Neutrophil (primary cell): ENCODE results near the gene EVC.

Experiments
- H3K27ac ChIP-seq: fragments of 200-600 bp; sonication (generic); 2 replicates; pipeline ENCODE4 v1.5.1; 2016; ENCODE audit warnings: mild to moderate bottlenecking, moderate library complexity
- H3K27me3 ChIP-seq: fragments of 200-600 bp; sonication (generic); 2 replicates; pipeline ENCODE4 v1.6.0; 2016; ENCODE audit warnings: mild to moderate bottlenecking
- H3K36me3 ChIP-seq: fragments of 200-600 bp; sonication (generic); 2 replicates; pipeline ENCODE4 v1.5.1; 2017
- H3K4me1 ChIP-seq, 2 experiments: fragments of 200-600 bp in 1 of 2; sonication (generic) in 1 of 2; 1 replicate in 1 of 2; 2 replicates in 1 of 2; pipeline versions ENCODE4 v1.5.1 to v1.6.1; 2013 to 2016; ENCODE audit warnings: low read depth in 1 of 2, low read length in 1 of 2, mild to moderate bottlenecking in 1 of 2, moderate library complexity in 1 of 2; ENCODE audit not compliant: control insufficient read depth in 1 of 2, insufficient read depth in 1 of 2
- H3K4me3 ChIP-seq, 2 experiments: fragments of 200-600 bp in 1 of 2; sonication (generic) in 1 of 2; 1 replicate in 1 of 2; 2 replicates in 1 of 2; pipeline ENCODE4 v1.5.1; 2013 to 2016; ENCODE audit warnings: low read depth in 1 of 2, low read length in 1 of 2, mild to moderate bottlenecking in 1 of 2, moderate library complexity in 1 of 2
- H3K9me3 ChIP-seq: fragments of 200-600 bp; sonication (generic); 2 replicates; pipeline ENCODE4 v1.5.1; 2016
- TF ChIP-seq, protein P1 (sequence below): fragments of 200-600 bp; sonication (generic); IDR thresholded peaks from 2 replicates; pipeline ENCODE4 v1.5.1; 2016; ENCODE audit warnings: antibody characterized with exemption

EVC gene

DNA sequence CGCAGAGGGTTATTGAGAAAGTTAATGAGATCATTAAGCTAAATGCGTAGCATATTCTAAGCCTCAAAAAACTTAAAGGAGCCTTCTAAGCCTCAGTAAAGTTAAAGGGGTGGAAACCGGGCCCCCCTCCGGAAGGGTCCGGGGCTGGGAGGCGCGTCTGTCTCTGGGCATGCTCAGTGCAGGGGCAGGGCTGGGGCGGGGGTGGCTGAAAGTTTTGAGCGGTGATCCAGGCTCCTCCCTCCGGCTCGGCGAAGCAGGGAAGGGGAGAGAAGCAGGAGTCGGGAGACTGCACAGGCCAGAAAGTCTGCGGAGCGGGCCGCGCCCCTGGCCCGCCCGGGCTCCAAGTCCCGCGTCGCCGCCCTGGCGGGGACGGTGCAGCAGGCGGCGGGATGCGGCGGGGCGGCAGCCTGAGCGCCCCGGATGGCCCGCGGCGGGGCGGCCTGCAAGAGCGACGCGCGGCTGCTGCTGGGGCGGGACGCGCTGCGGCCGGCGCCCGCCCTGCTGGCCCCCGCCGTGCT is at the start of gene EVC:
Gene EVC (plus strand): TSS at position 241 of the 518 bp plus-strand sequence. CDS start 180 bp downstream, at position 421.
- Histone ChIP-seq H3K4me3 (no peak within 1 kb of the TSS), H3K4me1 (no peaks in the 10 kb centered on the region), H3K27ac (no peak within 1 kb of the TSS), H3K27me3 (peaks cover 71% of the 10 kb centered on the region), H3K9me3 (no peaks in the 10 kb centered on the region), H3K36me3 (no peaks in the 10 kb centered on the region)
- TF ChIP-seq, protein P1, sequence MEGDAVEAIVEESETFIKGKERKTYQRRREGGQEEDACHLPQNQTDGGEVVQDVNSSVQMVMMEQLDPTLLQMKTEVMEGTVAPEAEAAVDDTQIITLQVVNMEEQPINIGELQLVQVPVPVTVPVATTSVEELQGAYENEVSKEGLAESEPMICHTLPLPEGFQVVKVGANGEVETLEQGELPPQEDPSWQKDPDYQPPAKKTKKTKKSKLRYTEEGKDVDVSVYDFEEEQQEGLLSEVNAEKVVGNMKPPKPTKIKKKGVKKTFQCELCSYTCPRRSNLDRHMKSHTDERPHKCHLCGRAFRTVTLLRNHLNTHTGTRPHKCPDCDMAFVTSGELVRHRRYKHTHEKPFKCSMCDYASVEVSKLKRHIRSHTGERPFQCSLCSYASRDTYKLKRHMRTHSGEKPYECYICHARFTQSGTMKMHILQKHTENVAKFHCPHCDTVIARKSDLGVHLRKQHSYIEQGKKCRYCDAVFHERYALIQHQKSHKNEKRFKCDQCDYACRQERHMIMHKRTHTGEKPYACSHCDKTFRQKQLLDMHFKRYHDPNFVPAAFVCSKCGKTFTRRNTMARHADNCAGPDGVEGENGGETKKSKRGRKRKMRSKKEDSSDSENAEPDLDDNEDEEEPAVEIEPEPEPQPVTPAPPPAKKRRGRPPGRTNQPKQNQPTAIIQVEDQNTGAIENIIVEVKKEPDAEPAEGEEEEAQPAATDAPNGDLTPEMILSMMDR, result no peak

DNA sequence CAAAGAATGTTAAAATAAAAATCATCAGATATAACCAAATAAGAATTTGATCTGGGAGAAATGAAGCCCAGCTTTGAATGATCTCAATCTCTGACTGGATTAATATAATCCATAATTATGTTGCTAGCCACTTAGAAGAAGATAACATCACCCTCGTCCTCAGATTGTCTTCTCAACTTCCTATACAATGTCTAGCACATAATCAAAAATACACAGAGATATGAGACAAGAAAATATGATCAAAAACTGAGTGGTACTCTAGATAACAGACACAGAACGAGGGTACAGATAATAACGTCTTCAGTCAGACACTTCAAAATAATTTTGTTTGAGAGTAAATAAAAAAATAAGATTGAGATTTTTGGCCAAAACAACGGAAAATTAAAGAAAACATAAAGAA is 49.8 kb upstream of the EVC start:
- Histone ChIP-seq H3K4me1 (no peaks in the 10 kb centered on the region), H3K4me3 (no peak overlapping the region), H3K36me3 (no peaks in the 10 kb centered on the region), H3K27ac (no peak overlapping the region), H3K9me3 (no peaks in the 10 kb centered on the region), H3K27me3 (no peaks in the 10 kb centered on the region)
- TF ChIP-seq, protein P1, result no peak

DNA sequence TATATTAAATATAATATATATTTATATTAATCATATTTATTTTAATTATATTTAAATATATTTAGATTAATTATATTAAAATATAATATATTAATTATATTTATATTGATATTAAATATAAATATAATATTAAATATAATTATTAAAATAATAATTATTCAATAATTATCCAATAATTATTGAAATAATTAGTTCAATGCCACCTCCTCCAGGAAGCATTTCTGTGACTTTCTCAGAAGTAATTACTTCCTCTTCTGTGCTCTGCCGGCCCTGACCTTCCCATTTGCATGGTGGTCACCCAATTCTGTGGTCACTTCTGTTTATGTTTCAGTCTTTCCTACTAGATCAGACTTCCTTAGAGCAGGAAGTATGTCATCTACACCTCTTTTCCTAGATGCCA is 48.4 kb upstream of the EVC start:
- no peak overlapping the region for H3K4me3 ChIP-seq
- TF ChIP-seq, protein P1, result no peak
- no peaks in the 10 kb centered on the region for H3K4me1 ChIP-seq
- no peaks in the 10 kb centered on the region for H3K27me3 ChIP-seq
- H3K9me3 ChIP-seq, result no peaks in the 10 kb centered on the region
- no peaks in the 10 kb centered on the region for H3K36me3 ChIP-seq
- no peak overlapping the region for H3K27ac ChIP-seq

DNA sequence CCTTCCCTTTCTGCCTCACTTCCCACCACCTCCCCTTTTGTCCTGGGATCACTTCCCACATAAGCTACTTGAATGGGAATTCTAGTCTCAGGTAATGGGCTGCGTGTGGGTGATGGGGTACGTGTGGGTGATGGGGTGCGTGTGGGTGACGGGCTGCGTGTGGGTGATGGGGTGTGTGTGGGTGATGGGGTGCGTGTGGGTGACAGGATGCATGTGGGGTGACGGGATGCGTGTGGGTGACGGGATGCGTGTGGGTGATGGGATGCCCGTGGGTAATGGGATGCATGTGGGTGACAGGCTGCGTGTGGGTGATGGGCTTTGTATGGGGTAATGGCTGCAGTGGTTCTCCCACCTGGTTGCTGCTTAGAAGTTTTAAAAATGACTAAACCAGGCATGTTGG is 46.2 kb upstream of the EVC start:
- Histone ChIP-seq H3K27me3 (no peaks in the 10 kb centered on the region), H3K4me1 (no peaks in the 10 kb centered on the region), H3K36me3 (no peaks in the 10 kb centered on the region), H3K9me3 (no peaks in the 10 kb centered on the region), H3K27ac (no peak overlapping the region), H3K4me3 (no peak overlapping the region)
- TF ChIP-seq, protein P1, result no peak

DNA sequence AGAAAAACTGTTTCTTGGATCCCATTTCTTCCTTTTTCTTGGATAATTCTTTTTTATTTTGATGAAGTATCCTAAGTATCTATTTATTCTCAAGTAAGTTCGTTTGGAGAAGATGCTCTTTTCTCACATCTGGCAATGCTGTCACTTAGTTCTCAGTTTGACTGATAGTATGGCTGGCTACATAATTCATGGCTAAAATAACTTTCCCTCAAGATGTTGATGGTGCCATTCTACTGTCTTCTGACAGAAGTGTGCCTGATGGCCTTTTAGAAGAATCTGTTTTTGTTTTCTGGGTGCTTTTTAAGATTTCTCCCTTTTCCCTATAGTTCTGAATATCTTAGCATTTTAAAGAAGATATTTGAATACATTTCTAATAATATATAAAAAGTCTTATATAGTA is 44.3 kb upstream of the EVC start:
- TF ChIP-seq, protein P1, result no peak
- H3K36me3 ChIP-seq, result no peaks in the 10 kb centered on the region
- no peak overlapping the region for H3K27ac ChIP-seq

DNA sequence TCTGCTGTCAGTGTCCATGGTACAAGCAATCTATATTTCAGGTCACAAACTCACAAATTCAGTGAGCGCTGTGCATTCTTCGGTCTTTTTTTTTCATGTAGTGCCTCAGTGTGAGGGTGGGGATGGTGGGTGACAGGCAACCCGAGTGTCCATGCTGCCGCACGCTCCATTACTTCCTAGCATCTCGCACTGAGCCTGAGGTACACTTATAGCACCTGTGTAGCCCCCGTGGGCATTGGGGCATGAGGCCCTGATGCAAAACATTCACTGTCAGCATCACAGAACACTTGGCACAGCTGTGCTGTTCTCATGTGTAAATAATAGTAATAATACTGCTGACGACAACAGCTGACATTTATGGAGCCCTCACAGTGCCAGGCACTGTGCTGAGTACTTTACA is 34.2 kb upstream of the EVC start:
- TF ChIP-seq, protein P1, result no peak
- Histone ChIP-seq H3K36me3 (no peaks in the 10 kb centered on the region), H3K27ac (no peak overlapping the region), H3K4me1 (no peaks in the 10 kb centered on the region), H3K9me3 (no peaks in the 10 kb centered on the region), H3K27me3 (no peaks in the 10 kb centered on the region), H3K4me3 (no peak overlapping the region)

More for the DNA sequence above, 44.3 kb upstream of the EVC start:
- Histone ChIP-seq H3K4me3 (no peak overlapping the region), H3K27me3 (no peaks in the 10 kb centered on the region), H3K9me3 (no peaks in the 10 kb centered on the region), H3K4me1 (no peaks in the 10 kb centered on the region)
